GM12878 (cell line): Measurements from ENCODE around the gene CLEC4M. TPM values are rescaled to one million over a fixed set of nuclear protein-coding genes. Genes with fewer than 3 reads are reported as not detected.

Experiments
- ATAC-seq: fragments of 200-7000 bp; cut with Tn5 transposase; 3 replicates; pipeline ENCODE4 v1.9.1; 2020; ENCODE audit warnings: mild to moderate bottlenecking, moderate library complexity
- BruUV-seq: library from RNA; stranded (reverse); fragments of 400-500 nt; replicated peaks from 2 replicates; lab custom pipeline; 2021; lab: Mats Ljungman, UMichigan
- CTCF ChIA-PET: fragments of 300-600 bp; sonication (Branson Sonifier 250); formaldehyde crosslinking; extraction: SDS; loops from one replicate; lab custom pipeline; 2021; ENCODE audit warnings: inconsistent platforms; lab: Yijun Ruan, JAX
- POLR2A ChIA-PET: fragments of 350-600 bp; formaldehyde crosslinking; extraction: SDS; loops from one replicate; lab custom pipeline; 2021; ENCODE audit warnings: inconsistent platforms; lab: Charles Lee
- RAD21 ChIA-PET: fragments of 300-600 bp; sonication (Branson Sonifier 250); formaldehyde crosslinking; loops from one replicate; lab custom pipeline; 2023; ENCODE audit warnings: antibody characterized with exemption; ENCODE audit not compliant: unreplicated experiment; lab: Charles Lee
- SMC1A ChIA-PET: fragments of 300-600 bp; sonication (Branson Sonifier 250); formaldehyde crosslinking; loops from one replicate; lab custom pipeline; 2023; ENCODE audit not compliant: unreplicated experiment, uncharacterized antibody; lab: Charles Lee
- DNase-seq: peaks from one replicate; pipeline ENCODE4 v3.0.0-alpha.2; 2011; ENCODE audit warnings: low read depth, low spot score
- FAIRE-seq: peaks from 3 replicates; lab custom pipeline; 2011; peaks lifted over from hg19 to GRCh38; lab: Jason Lieb, UNC
- H2AFZ ChIP-seq: 2 replicates; pipeline ENCODE4 v1.6.0; 2011; ENCODE audit warnings: low read depth, low read length, control low read depth; ENCODE audit not compliant: control insufficient read depth
- H3K27ac ChIP-seq: 2 replicates; pipeline ENCODE4 v1.5.1; 2011; ENCODE audit warnings: control low read depth; ENCODE audit not compliant: control insufficient read depth, insufficient read depth
- H3K27me3 ChIP-seq, 2 experiments: replicated peaks in 1 of 2; 2 replicates each; pipeline versions ENCODE4 v1.6.0 to v1.6.1; 2011; ENCODE audit warnings: low read length in 1 of 2; ENCODE audit not compliant: control insufficient read depth in 2 of 2, insufficient read depth in 2 of 2
- H3K36me3 ChIP-seq, 2 experiments: 2 replicates each; pipeline ENCODE4 v1.5.1; 2011; ENCODE audit warnings: low read length in 1 of 2; ENCODE audit not compliant: control insufficient read depth in 2 of 2, insufficient read depth in 2 of 2
- H3K4me1 ChIP-seq: 2 replicates; pipeline ENCODE4 v1.6.1; 2011; ENCODE audit warnings: mild to moderate bottlenecking, low read length, moderate library complexity, mixed read lengths; ENCODE audit not compliant: control insufficient read depth, insufficient read depth
- H3K4me2 ChIP-seq: 2 replicates; pipeline ENCODE4 v1.6.0; 2011; ENCODE audit warnings: control low read depth; ENCODE audit not compliant: control insufficient read depth, insufficient read depth
- H3K4me3 ChIP-seq: fragments of 200-600 bp; sonication (generic); 2 replicates; pipeline ENCODE4 v1.5.1; 2016
- H3K79me2 ChIP-seq: 2 replicates; pipeline ENCODE4 v1.6.0; 2011; ENCODE audit warnings: low read length; ENCODE audit not compliant: control insufficient read depth, insufficient read depth
- H3K9ac ChIP-seq: 2 replicates; pipeline ENCODE4 v1.8.0; 2011; ENCODE audit warnings: low read length, control low read depth, mixed read lengths; ENCODE audit not compliant: control insufficient read depth, insufficient read depth
- H3K9me3 ChIP-seq: replicated peaks from 3 replicates; pipeline ENCODE4 v1.5.1; 2011; ENCODE audit warnings: mild to moderate bottlenecking, low read length; ENCODE audit not compliant: control insufficient read depth, insufficient read depth
- H4K20me1 ChIP-seq: 2 replicates; pipeline ENCODE4 v1.6.0; 2011; ENCODE audit not compliant: control insufficient read depth, insufficient read depth
- ATF2 ChIP-seq: IDR thresholded peaks from 2 replicates; pipeline ENCODE4 v1.6.1; 2012; ENCODE audit warnings: low read length, inconsistent platforms
- CUX1 ChIP-seq: IDR thresholded peaks from 2 replicates; pipeline ENCODE4 v1.6.1; 2012; ENCODE audit warnings: improper control_type of control experiment, low read depth, low read length; ENCODE audit not compliant: insufficient replicate concordance
- ZNF207 ChIP-seq: fragments of 450-650 bp; IDR thresholded peaks from 2 replicates; pipeline ENCODE4 v1.6.1; 2014; ENCODE audit warnings: antibody characterized with exemption, mild to moderate bottlenecking, borderline replicate concordance
- WGBS: methylation state at CpG from one replicate; pipeline ENCODE4 v1.1.6; 2016; ENCODE audit warnings: low lambda C conversion rate; ENCODE audit not compliant: insufficient replicate concordance, insufficient coverage; ENCODE audit errors: missing lambda C conversion rate; 5-methylcytosine and 5-hydroxymethylcytosine counted together
- in situ Hi-C: fragments of 300-500 bp; cut with MboI; formaldehyde crosslinking; loops from 9 replicates; pipeline ENCODE4 v1.14.3; 2018; ENCODE audit warnings: mixed read lengths
- intact Hi-C: fragments of 100-400 bp; cut with micrococcal nuclease; formaldehyde crosslinking; loops from one replicate; pipeline ENCODE4 v1.14.2; 2022; ENCODE audit not compliant: unreplicated experiment
- polyA plus RNA-seq, 11 experiments: library from polyadenylated mRNA; depleted of rRNA in 4 of 11; unstranded in 6 of 11; stranded (reverse) in 5 of 11; fragments of >200 nt; fragmentation: Nextera tagmentation in 4 of 11; fragmentation: Illumina TruSeq in 1 of 11; extraction: Ambion mirVana in 4 of 11; extraction: Trizol in 1 of 11; gene quantifications; 1 replicate in 1 of 11; 2 replicates in 10 of 11; pipeline versions ENCODE4 v1.2.1 to v1.2.3, GENCODE V29; 2011 to 2016; ENCODE audit warnings: inconsistent platforms in 2 of 11, missing spikeins in 2 of 11, low read depth in 1 of 11
- total RNA-seq, 4 experiments: library from RNA; depleted of rRNA in 3 of 4; stranded (reverse); fragments of >200 nt in 3 of 4; fragmentation: Illumina TruSeq in 1 of 4; extraction: Trizol in 1 of 4; gene quantifications; 2 replicates each; pipeline versions ENCODE4 v1.2.1 to v1.2.3, GENCODE V29; 2013 to 2021

The CLEC4M gene
- total and polyA plus RNA-seq, 10 of the 15 experiments (the other 5 are each of a cell fraction or from before 2014, with no cell fraction given), result 0.11 to 0.42 (median 0.25) TPM; not detected in 1

GRCh38 chr19:7793493-7793892, 30.4 kb downstream of the CLEC4M start:
- SMC1A ChIA-PET, result no interaction called here
- in situ Hi-C loops (no loop called here), intact Hi-C loops (loop anchor here (10.0 kb wide), 1 partner anchor 409 kb away; no protein-coding TSS in a partner anchor)
- no peak for TF ChIP-seq ZNF207
- TF ChIP-seq ATF2, result no peak
- POLR2A ChIA-PET, result no interaction called here
- Histone ChIP-seq H3K9ac (no peak overlapping the region), H3K27me3 (peaks cover 0 to 6% of the 10 kb centered on the region in 2 experiments; a peak in 2 of 4 replicates), H4K20me1 (no peaks in the 10 kb centered on the region), H3K9me3 (no peaks in the 10 kb centered on the region; the same call in 2 of the 3 replicates), H3K36me3 (no peaks in the 10 kb centered on the region), H3K4me3 (no peak overlapping the region), H3K4me2 (no peak overlapping the region), H3K4me1 (no peaks in the 10 kb centered on the region; the same call in 1 of the 2 replicates), H3K27ac (no peak overlapping the region), H3K79me2 (no peaks in the 10 kb centered on the region), H2AFZ (no peak overlapping the region)
- BruUV-seq, result no TSS peak
- no peak for FAIRE-seq
- CTCF ChIA-PET, result interaction anchor here (1.6 kb wide), 1 partner anchor 225 kb away, joined by 5 read pairs; no protein-coding TSS in a partner anchor
- WGBS, result 62% methylated on average over 3 of the region's 3 CpGs
- no peak for DNase-seq
- ATAC-seq, result no peak
- RAD21 ChIA-PET, result no interaction called here

DNA sequence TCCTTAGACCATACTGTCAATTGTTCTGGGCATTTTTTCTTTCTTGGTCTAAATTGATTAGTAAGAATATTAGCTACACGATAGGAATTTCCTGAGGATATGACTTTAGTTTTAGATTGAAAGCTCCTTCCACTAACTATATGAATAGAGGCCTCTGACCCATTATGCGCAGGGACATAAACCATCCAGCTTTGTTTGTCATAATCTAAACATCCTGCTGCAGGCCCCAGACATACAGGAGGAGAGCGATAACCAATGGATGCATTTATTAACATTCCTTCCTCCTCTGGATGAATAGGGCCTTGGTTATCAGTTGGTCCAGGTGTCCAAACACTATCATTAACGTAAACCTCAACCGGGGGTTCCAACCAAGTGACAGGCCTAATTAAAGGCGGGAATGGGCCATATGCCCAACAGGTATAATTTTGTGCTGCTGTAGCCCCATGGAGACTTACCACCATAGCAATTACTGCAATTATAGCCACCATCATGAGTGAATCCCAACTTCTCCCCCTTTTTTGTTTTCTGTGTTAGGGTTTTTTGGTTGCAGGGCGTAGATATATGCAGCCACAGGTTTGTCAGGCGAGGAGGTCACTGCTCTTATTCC, 32.6 kb downstream of the CLEC4M start:
- RAD21 ChIA-PET, result interaction anchor here (1.3 kb wide), 1 partner anchor 227 kb away, joined by 3 read pairs; no protein-coding TSS in a partner anchor
- Histone ChIP-seq H2AFZ (no peak overlapping the region), H3K4me2 (no peak overlapping the region), H3K9me3 (peaks cover 2% of the 10 kb centered on the region; the same call in 1 of the 3 replicates), H4K20me1 (no peaks in the 10 kb centered on the region), H3K27ac (no peak overlapping the region), H3K27me3 (no peaks in the 10 kb centered on the region), H3K36me3 (no peaks in the 10 kb centered on the region), H3K4me1 (0 out of 2 replicates have a peak, but pooled peaks cover 3% of the 10 kb centered on the region), H3K9ac (no peak overlapping the region), H3K79me2 (no peaks in the 10 kb centered on the region), H3K4me3 (no peak overlapping the region)
- 50% methylated on average over 8 of the region's 8 CpGs for WGBS
- in situ Hi-C loops, result no loop called here
- CTCF ChIA-PET, result interaction anchor here (1.4 to 1.7 kb wide), 2 partner anchors 115 to 119 kb away, joined by 5 to 8 read pairs; partner anchors contain the start of genes MCEMP1 and TRAPPC5
- no peak for FAIRE-seq
- no peak for DNase-seq
- no TSS peak for BruUV-seq
- intact Hi-C loops, result loop anchor here (10.0 kb wide), 1 partner anchor 411 kb away; no protein-coding TSS in a partner anchor
- POLR2A ChIA-PET, result interaction anchor here (0.6 kb wide), 1 partner anchor 18 kb away, joined by 6 read pairs; no protein-coding TSS in a partner anchor
- no peak for ATAC-seq
- SMC1A ChIA-PET, result interaction anchor here (1.6 kb wide), 1 partner anchor 115 kb away, joined by 5 read pairs; the partner anchor contains the start of gene TRAPPC5
- TF ChIP-seq CUX1, result no peak
